IMR-90 (cell line): Measurements from ENCODE around the gene RBM44.

ENCODE experiments used
- CHD1 ChIP-seq: IDR thresholded peaks from 2 replicates; pipeline ENCODE4 v1.6.1; 2012; ENCODE audit warnings: low read depth, low read length, improper control_type of control experiment
- CTCF ChIP-seq: conservative IDR thresholded peaks from 2 replicates; pipeline ENCODE4 v1.5.1; 2012; ENCODE audit warnings: mild to moderate bottlenecking, low read depth, low read length, improper control_type of control experiment
- MXI1 ChIP-seq: IDR thresholded peaks from 2 replicates; pipeline ENCODE4 v1.6.1; 2012; ENCODE audit warnings: low read depth, mild to moderate bottlenecking, low read length, moderate library complexity, borderline replicate concordance
- POLR2A ChIP-seq: IDR thresholded peaks from 2 replicates; pipeline ENCODE4 v1.6.1; 2012; ENCODE audit warnings: mild to moderate bottlenecking, low read depth, low read length
- SMC3 ChIP-seq: fragments of 150-350 bp; IDR thresholded peaks from 2 replicates; pipeline ENCODE4 v1.6.1; 2016; ENCODE audit warnings: low read depth, mild to moderate bottlenecking, antibody characterized with exemption, low read length, moderate library complexity
- USF2 ChIP-seq: fragments of 150-350 bp; IDR thresholded peaks from 2 replicates; pipeline ENCODE4 v1.6.1; 2017; ENCODE audit warnings: mild to moderate bottlenecking, antibody characterized with exemption, low read length, low read depth

DNA sequence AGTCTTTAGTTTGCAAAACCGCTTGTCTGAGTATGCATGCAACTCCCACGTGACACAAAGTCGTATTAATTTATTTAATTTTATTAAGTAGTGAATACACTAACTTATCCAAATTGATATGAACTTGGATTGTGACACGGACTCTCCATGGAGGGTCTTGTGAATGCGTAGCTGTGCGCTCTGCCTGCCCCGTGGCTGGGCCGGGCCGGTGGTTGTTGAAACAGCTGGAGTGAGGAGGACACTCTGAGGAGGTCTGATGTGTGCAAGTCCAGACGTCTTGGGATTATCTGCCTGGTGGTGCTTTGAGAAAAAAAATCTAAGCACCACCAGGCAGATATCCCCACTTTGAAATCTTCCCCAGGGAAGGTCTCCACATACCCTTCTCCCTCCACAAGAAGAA lies 41.0 kb upstream of the RBM44 start:
- no peak for TF ChIP-seq CTCF
- TF ChIP-seq USF2: no peak
- no peak for TF ChIP-seq POLR2A
- TF ChIP-seq SMC3: no peak
- no peak for TF ChIP-seq MXI1
- no peak for TF ChIP-seq CHD1
